CD4-positive, alpha-beta T cell treated with Interleukin-12 subunit alpha and Interleukin-12 subunit beta, for 1 hour (primary cell): Measurements from ENCODE around the gene DRGX.
A peak's percentile ranks its signal among the peaks of the same experiment; 100 is the strongest.

Experiments used
- DNase-seq: peaks from one replicate; pipeline ENCODE4 v3.0.0-alpha.2; 2020

Gene DRGX

GRCh38 chr10:49395741-49396665 lies at the start of gene DRGX:
TSS of gene DRGX (minus strand) at chr10:49396089. CDS start at chr10:49395440, 649 bp downstream.
- DNase-seq = no peak

- no peak for DNase-seq
Observed at GRCh38 chr10:49444349-49444748, 48.5 kb upstream of the DRGX start.

- no peak for DNase-seq
Observed at GRCh38 chr10:49442863-49443262, 47.0 kb upstream of the DRGX start.

GRCh38 chr10:49441488-49442476 lies 45.9 kb upstream of the DRGX start:
- DNase-seq = peak; percentile 11

- DNase-seq = no peak
Observed at GRCh38 chr10:49435225-49435624, 39.3 kb upstream of the DRGX start.

DNA sequence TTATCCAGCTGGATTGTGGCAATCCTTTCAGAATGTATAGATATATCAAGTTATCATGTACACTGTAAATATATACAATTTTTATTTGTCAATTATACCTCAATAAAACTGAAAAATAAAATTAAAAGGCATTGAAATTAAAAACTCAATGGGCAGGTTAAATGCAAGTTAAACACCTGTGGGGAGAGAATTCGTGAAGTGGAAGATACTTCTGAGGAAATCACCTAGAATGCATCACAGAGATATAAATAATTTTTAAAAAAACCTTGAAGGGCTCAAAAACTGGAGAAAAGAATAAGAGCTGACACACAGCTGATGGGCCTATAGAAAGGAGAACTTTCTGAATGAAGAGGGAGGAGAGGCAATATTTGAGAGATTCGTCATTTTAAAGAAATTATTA lies 37.2 kb upstream of the DRGX start:
- no peak for DNase-seq

DNA sequence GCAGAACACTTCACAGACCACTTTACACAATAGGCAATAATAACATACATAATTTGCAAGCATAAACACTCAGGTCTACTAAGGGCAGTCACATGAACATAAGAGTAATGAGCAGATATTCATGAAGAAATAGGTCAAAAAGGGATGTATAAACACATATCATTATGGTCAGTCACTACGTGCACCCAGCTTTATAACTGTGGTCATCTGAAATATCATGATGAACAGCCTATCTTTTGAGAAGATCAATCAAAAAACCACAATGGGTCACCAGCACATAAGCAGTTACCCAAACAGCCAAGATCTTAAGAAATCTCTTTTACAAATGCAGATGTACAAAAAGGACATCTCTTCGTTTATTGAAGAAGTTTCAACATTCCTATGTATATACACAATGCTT lies 35.5 kb upstream of the DRGX start:
- DNase-seq = no peak

DNA sequence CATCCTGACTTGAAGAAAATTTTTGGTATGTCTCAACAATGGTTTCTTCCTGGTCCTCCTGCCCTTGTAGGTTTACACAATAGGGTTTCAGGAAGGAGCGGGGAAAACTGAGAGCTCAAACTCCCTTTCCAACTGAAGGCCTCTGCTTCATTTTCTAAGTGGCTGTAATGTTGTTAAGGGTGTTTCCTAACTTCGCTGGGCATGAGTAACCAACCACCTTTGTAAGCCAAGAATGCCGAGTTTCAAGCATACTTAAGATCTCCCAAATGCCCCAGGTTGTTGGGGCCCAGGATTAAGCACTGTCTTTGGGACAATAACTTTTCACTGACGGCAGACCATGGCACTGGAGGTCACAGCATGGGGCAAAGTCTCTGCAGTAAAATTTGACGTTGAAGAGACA lies 33.6 kb upstream of the DRGX start:
- no peak for DNase-seq

DNA sequence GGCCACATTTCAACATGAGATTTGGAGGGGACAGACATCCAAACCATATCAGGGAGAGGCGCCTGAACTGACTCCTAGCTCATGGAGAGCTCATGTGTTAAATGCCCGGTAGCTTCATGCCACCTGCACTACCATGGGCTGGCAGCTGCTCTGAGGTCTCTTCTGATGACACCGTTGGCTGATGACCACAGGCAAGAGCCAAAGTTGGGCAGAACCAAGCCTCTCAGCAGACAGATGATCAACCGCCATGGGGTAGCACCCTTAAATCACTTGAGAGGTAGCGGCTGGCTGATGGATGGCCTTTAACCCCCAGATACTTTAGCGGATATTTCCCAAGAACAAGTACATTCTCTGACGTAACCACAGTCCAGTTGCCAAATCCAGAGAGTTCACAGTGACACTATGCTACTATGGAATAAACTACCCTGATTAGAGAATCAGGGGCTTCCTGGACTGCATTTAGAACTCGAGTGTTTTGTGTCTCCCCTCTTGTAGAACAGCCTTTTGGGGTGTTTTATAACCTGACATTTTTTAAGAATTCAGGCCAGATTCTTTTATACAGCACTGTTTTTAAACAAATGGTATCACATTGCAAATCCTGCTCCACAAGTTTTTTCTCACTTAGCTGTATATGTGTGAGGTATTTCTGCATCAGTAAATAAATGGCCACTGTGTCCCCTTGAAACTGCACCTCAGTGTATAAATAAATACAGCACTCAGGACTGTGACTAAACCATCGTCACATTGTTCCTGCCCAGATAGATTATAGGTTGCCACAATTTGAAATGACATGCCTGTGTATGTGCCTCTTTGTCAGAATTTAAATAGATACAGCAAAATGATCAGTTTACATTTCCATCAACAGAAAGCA lies 30.8 kb upstream of the DRGX start:
- no peak for DNase-seq

- DNase-seq = no peak
Observed at GRCh38 chr10:49419005-49419404, 23.1 kb upstream of the DRGX start.

- no peak for DNase-seq
Observed at GRCh38 chr10:49418328-49418727, 22.4 kb upstream of the DRGX start.

- no peak for DNase-seq
Observed at GRCh38 chr10:49418053-49418326, 22.1 kb upstream of the DRGX start.

GRCh38 chr10:49417311-49418052 lies 21.6 kb upstream of the DRGX start:
- no peak for DNase-seq

DNA sequence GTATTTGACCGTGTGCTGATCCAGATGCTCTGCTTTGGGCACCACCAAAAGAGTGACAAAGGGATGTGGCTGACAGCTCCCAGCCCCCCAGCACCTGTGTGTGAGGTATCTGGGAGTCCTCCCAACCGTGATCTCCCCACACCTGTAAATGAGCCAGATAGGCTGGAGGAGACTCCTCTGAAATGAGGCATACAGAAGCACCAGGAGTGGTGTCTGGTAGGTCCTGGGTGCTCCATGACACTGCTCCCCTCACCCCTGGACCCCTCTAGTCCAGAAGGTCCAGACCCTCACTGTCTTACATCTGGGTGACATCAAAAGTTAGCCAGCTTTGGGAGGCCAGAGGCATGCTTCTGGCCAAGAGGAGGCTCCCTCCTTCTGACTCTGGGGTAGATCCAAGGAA lies 20.0 kb upstream of the DRGX start:
- DNase-seq = no peak

DNA sequence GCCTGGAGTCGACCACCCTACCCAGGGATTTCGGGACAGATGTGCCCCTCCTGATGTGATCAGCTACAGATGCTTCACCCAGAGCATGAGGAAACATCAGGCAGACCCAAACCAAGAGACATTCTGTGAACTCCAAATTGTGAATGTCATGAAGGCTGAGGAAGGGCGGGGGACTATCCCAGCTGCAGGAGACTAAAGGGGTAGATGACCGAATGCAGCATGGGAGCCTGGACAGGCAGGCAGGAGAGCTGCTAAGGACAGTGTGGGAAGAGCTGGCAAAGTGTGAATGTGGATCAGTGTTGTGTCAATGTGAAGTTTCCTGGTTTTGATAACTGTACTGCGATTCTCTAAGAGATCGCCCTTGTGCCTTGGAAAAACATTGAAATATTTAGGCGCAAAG lies 19.2 kb upstream of the DRGX start:
- no peak for DNase-seq

GRCh38 chr10:49414496-49414895 lies 18.6 kb upstream of the DRGX start:
- no peak for DNase-seq

GRCh38 chr10:49412571-49412970 lies 16.7 kb upstream of the DRGX start:
- no peak for DNase-seq

GRCh38 chr10:49410365-49411074 lies 14.6 kb upstream of the DRGX start:
- DNase-seq = no peak

DNA sequence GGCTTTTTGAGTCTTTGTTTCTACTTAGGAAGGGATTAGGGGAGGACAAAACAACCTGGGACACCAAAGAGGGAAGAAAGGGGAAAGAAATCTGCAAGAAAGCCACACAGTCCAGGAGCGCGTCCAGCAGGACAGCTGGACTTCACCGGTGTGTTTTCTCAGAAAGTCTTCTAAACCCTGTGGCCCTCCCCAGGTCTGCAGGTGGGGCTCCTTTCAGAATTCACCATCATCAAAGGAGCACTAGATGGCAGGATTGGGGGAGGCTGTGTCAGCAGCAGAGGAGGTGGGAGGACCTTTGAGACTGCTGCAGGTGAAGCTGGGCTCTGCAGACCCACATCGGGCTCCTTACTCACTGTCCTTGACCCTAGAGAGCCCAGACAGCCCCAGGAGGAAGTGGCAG lies 13.9 kb upstream of the DRGX start:
- DNase-seq = no peak

DNA sequence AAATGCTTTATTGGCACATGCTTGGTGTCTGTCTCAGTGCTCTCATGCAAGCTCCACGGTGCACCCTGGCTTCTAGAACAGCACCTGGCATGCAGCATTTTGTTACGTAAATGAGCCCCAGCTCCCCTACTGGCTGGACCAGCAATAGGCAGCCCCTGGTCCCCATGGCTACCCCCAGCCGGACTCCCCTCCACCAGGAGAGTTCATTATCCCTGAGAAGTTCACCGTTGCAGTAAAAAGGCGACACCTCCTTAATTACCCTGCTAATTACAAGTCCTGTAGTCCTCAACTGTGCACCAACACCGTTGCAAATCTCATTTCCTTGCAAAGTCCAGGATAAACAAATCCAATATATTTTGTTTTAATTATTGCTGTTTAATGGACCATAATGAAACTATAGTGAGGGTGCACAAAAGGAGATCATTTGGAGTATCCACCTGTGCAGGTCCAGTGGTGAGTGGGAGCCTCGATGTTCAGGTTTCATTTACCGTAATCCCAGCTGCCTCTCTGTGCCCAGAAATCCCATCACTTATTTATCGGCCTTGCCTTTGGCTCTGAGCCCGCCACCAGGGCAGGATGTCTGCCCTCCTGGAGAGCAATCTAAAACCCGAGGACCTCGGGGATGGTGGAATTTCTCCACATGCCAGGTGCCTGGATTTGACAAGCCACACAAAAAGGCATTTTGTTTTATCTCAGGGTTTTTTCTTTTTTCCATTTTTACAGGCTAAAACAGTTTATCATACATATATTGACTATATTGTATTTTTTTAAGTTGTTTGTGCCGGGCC lies 12.8 kb upstream of the DRGX start:
- DNase-seq = no peak
